A673 (cell line): ENCODE measurements around the gene GPR17. TPM values are rescaled to one million over a fixed set of nuclear protein-coding genes. Genes with fewer than 3 reads are reported as not detected.
A peak's percentile ranks its signal among the peaks of the same experiment; 100 is the strongest.

Experiments
- BruUV-seq: library from RNA; stranded (reverse); fragments of 400-500 nt; replicated peaks from 2 replicates; lab custom pipeline; 2021; lab: Mats Ljungman, UMichigan
- CTCF ChIA-PET: fragments of 300-600 bp; sonication (Branson Sonifier 250); formaldehyde crosslinking; loops from one replicate; lab custom pipeline; 2022; ENCODE audit warnings: antibody characterized with exemption; lab: Charles Lee
- POLR2A ChIA-PET: fragments of 300-600 bp; sonication (Branson Sonifier 250); formaldehyde crosslinking; loops from one replicate; lab custom pipeline; 2022; ENCODE audit warnings: antibody characterized with exemption; ENCODE audit not compliant: low non-redundant PET; lab: Charles Lee
- DNase-seq: peaks from one replicate; pipeline ENCODE4 v3.0.0-alpha.2; 2015; ENCODE audit warnings: low spot score
- H3K27ac ChIP-seq: fragments of 200-600 bp; sonication (generic); 2 replicates; pipeline ENCODE4 v1.5.1; 2016; ENCODE audit warnings: mixed run types, low read depth, mild to moderate bottlenecking, mixed read lengths, antibody characterized with exemption, low read length; ENCODE audit not compliant: poor library complexity, severe bottlenecking
- H3K27me3 ChIP-seq: fragments of 200-600 bp; sonication (generic); replicated peaks from 2 replicates; pipeline ENCODE4 v1.6.1; 2017; ENCODE audit warnings: mixed run types, low read depth, mild to moderate bottlenecking, mixed read lengths, antibody characterized with exemption, low read length; ENCODE audit not compliant: insufficient read depth, poor library complexity
- H3K36me3 ChIP-seq: fragments of 200-600 bp; sonication (generic); 2 replicates; pipeline ENCODE4 v1.6.1; 2016; ENCODE audit warnings: mixed run types, mild to moderate bottlenecking, mixed read lengths, antibody characterized with exemption, low read length; ENCODE audit not compliant: insufficient read depth, poor library complexity, severe bottlenecking
- H3K4me1 ChIP-seq: fragments of 200-600 bp; sonication (generic); 2 replicates; pipeline ENCODE4 v1.6.1; 2017; ENCODE audit warnings: mixed run types, mild to moderate bottlenecking, mixed read lengths, antibody characterized with exemption, low read length; ENCODE audit not compliant: insufficient read depth, poor library complexity, severe bottlenecking
- H3K4me3 ChIP-seq: fragments of 200-600 bp; sonication (generic); 2 replicates; pipeline ENCODE4 v1.5.1; 2016; ENCODE audit warnings: low read depth, mixed run types, mild to moderate bottlenecking, mixed read lengths, low read length; ENCODE audit not compliant: poor library complexity, severe bottlenecking
- H3K9me3 ChIP-seq: fragments of 200-600 bp; sonication (generic); 2 replicates; pipeline ENCODE4 v1.6.1; 2016; ENCODE audit warnings: mixed run types, low read depth, mild to moderate bottlenecking, mixed read lengths, antibody characterized with exemption, low read length; ENCODE audit not compliant: poor library complexity, severe bottlenecking
- CTCF ChIP-seq: fragments of 300-800, 200-600 bp; sonication (generic); conservative IDR thresholded peaks from 2 replicates; pipeline ENCODE4 v1.5.1; 2017; ENCODE audit warnings: low read depth, mild to moderate bottlenecking, antibody characterized with exemption, low read length, moderate library complexity, mixed read lengths
- EZH2 ChIP-seq: fragments of 200-600 bp; sonication (generic); IDR thresholded peaks from 2 replicates; pipeline ENCODE4 v1.6.1; 2017; ENCODE audit warnings: borderline replicate concordance, low read depth, mild to moderate bottlenecking, mixed read lengths, antibody characterized with exemption, low read length; ENCODE audit not compliant: poor library complexity, severe bottlenecking
- intact Hi-C: fragments of 100-400 bp; cut with micrococcal nuclease; formaldehyde crosslinking; loops from one replicate; pipeline ENCODE4 v1.10.0; 2022; ENCODE audit not compliant: unreplicated experiment
- total RNA-seq: library from RNA; stranded (reverse); gene quantifications from 2 replicates; pipeline ENCODE4 v1.2.3, GENCODE V29; 2021

The GPR17 gene
- total RNA-seq, 1 experiment from 2014 or later, result 0.45 TPM

- POLR2A ChIA-PET, result no interaction called here
- no peak for TF ChIP-seq CTCF
- no peak for TF ChIP-seq EZH2
- Histone ChIP-seq H3K27ac (no peak overlapping the region), H3K4me3 (no peak overlapping the region), H3K27me3 (peaks cover 13% of the 10 kb centered on the region), H3K36me3 (no peaks in the 10 kb centered on the region), H3K4me1 (no peaks in the 10 kb centered on the region), H3K9me3 (no peaks in the 10 kb centered on the region)
- no TSS peak for BruUV-seq
- no peak for DNase-seq
- CTCF ChIA-PET, result no interaction called here
- intact Hi-C loops, result no loop called here
These were observed 26.6 kb downstream of the GPR17 start for GRCh38 chr2:127672341-127673224.

GRCh38 chr2:127673291-127674069 lies 27.5 kb downstream of the GPR17 start:
- Histone ChIP-seq H3K27ac (no peak overlapping the region), H3K27me3 (peaks cover 13% of the 10 kb centered on the region), H3K4me3 (no peak overlapping the region), H3K4me1 (no peaks in the 10 kb centered on the region), H3K9me3 (no peaks in the 10 kb centered on the region), H3K36me3 (no peaks in the 10 kb centered on the region)
- ChIA-PET POLR2A (no interaction called here), CTCF (no interaction called here)
- BruUV-seq, result no TSS peak
- intact Hi-C loops, result no loop called here
- TF ChIP-seq CTCF (no peak), EZH2 (no peak)
- no peak for DNase-seq

GRCh38 chr2:127674241-127675209 lies 28.6 kb downstream of the GPR17 start:
- H3K27ac ChIP-seq, result no peak overlapping the region
- POLR2A ChIA-PET, result no interaction called here
- H3K36me3 ChIP-seq, result no peaks in the 10 kb centered on the region
- intact Hi-C loops, result no loop called here
- no peak for DNase-seq
- peaks cover 13% of the 10 kb centered on the region for H3K27me3 ChIP-seq
- H3K4me1 ChIP-seq, result no peaks in the 10 kb centered on the region
- H3K4me3 ChIP-seq, result peak overlapping the region; percentile 47
- CTCF ChIA-PET, result no interaction called here
- TF ChIP-seq CTCF (no peak), EZH2 (no peak)
- H3K9me3 ChIP-seq, result no peaks in the 10 kb centered on the region
- BruUV-seq, result no TSS peak
